ENCODE measurements around the gene PROX2. TPM values are rescaled to one million over a fixed set of nuclear protein-coding genes. Genes with fewer than 3 reads are reported as not detected.

PROX2 gene
- total RNA-seq, 1 donor from 2014 or later = not detected

DNA sequence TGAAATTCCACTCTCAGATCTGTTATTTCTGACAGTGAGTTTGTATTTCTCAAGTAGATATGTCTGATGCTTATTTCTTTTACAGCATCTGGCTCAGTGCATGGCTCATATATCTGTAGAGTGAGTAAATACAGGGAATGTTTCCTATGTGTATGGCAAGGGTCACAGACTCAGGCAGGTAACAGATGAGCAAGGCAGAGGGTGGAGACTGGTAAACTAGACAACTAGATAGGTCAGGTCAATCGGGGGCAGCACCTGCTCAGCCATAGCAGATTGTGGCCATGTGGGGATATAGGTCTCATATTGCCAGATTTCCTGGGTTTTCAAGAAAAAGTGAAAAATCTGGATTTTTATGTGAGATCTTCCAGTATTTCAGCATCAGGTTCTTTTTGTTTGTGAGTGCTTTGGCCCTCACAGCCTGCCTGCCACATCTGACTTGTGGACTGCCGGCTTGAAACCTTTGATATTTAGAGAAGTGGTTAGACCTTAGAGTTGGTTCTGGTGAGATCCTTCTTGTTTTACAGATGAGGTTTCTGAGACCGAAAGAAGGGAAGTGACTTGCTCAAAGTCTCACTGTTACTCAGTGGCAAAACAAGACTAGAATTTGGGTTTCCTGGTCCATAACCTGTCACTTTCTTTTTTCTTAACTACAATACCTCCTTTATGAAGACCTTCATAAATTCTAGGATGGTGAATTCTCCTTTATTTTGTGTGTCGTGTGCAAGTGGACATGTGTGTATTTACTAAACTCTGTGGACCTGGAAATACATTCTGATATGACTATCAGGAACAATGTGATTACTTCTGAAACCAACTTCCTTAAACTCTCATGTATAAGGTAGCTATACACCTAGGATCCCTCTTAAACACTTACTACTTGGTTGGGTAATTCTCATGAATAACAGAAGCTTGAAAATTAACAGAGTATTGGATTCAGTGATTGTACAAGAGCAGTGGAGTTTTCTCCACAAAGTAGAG, 34.4 kb downstream of the PROX2 start:
- H3K27ac Mint-ChIP-seq (ENCODE audit: unreplicated experiment) = no peak overlapping the region
- H3K9me3 Mint-ChIP-seq = no peaks in the 10 kb centered on the region
- TF ChIP-seq, protein P1, sequence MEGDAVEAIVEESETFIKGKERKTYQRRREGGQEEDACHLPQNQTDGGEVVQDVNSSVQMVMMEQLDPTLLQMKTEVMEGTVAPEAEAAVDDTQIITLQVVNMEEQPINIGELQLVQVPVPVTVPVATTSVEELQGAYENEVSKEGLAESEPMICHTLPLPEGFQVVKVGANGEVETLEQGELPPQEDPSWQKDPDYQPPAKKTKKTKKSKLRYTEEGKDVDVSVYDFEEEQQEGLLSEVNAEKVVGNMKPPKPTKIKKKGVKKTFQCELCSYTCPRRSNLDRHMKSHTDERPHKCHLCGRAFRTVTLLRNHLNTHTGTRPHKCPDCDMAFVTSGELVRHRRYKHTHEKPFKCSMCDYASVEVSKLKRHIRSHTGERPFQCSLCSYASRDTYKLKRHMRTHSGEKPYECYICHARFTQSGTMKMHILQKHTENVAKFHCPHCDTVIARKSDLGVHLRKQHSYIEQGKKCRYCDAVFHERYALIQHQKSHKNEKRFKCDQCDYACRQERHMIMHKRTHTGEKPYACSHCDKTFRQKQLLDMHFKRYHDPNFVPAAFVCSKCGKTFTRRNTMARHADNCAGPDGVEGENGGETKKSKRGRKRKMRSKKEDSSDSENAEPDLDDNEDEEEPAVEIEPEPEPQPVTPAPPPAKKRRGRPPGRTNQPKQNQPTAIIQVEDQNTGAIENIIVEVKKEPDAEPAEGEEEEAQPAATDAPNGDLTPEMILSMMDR (conservative IDR thresholded peaks at IDR 0.05) = no peak
- H3K4me3 Mint-ChIP-seq = no peak overlapping the region
- no peak for DNase-seq (ENCODE audit: low read depth, low spot score)
- H3K27me3 Mint-ChIP-seq (ENCODE audit: low read depth) = no peaks in the 10 kb centered on the region
- H3K36me3 Mint-ChIP-seq (ENCODE audit: low read depth) = no peaks in the 10 kb centered on the region
- no peaks in the 10 kb centered on the region for H3K4me1 Mint-ChIP-seq

DNA sequence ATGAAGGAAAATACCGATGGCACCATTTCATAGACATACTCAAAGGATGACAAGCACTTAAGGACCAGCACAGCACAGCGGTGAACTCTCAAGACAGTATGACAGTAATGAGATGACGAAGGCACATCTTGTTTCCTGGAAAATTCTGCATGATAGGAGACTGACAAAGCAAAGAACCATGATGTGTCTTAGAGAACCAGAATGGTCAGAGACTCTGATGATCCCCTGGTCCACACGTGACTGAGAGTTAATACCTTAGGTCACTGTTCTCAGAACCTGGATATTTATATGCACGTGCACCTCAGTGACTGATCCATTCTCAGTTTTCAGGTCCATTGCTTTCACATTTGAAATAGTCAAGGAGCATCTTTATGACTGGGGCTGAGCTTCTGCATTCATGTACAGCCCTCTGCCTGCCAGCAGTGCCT, 35.3 kb downstream of the PROX2 start:
- Mint-ChIP-seq H3K36me3 (ENCODE audit: low read depth) (no peaks in the 10 kb centered on the region), H3K27ac (ENCODE audit: unreplicated experiment) (no peak overlapping the region), H3K27me3 (ENCODE audit: low read depth) (no peaks in the 10 kb centered on the region), H3K4me3 (no peak overlapping the region), H3K9me3 (no peaks in the 10 kb centered on the region), H3K4me1 (no peaks in the 10 kb centered on the region)
- no peak for DNase-seq (ENCODE audit: low read depth, low spot score)
- TF ChIP-seq, protein P1 (conservative IDR thresholded peaks at IDR 0.05) = no peak

DNA sequence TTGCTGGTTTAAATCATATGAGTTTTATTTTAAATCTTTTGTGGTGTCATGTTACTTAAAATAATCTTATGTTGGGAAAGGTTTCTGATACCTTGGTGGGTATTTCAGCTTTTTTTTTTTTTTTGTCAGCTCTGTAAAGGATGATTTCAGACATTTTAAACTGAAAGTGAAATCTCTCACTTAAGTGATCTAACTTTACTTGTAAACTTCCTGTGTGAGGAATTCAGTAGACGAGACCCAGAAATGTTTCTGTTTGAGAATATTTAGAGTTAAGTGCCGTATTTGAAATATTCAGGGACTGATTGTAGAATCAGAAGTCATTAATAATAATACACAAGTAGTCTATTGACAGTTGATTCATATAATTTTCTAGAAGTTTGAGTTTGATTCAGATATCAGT, 37.8 kb downstream of the PROX2 start:
- DNase-seq (ENCODE audit: low read depth, low spot score) = no peak
- Mint-ChIP-seq H3K9me3 (no peaks in the 10 kb centered on the region), H3K4me3 (no peak overlapping the region), H3K36me3 (ENCODE audit: low read depth) (no peaks in the 10 kb centered on the region), H3K4me1 (no peaks in the 10 kb centered on the region), H3K27ac (ENCODE audit: unreplicated experiment) (no peak overlapping the region), H3K27me3 (ENCODE audit: low read depth) (no peaks in the 10 kb centered on the region)
- TF ChIP-seq, protein P1 (conservative IDR thresholded peaks at IDR 0.05) = no peak

DNA sequence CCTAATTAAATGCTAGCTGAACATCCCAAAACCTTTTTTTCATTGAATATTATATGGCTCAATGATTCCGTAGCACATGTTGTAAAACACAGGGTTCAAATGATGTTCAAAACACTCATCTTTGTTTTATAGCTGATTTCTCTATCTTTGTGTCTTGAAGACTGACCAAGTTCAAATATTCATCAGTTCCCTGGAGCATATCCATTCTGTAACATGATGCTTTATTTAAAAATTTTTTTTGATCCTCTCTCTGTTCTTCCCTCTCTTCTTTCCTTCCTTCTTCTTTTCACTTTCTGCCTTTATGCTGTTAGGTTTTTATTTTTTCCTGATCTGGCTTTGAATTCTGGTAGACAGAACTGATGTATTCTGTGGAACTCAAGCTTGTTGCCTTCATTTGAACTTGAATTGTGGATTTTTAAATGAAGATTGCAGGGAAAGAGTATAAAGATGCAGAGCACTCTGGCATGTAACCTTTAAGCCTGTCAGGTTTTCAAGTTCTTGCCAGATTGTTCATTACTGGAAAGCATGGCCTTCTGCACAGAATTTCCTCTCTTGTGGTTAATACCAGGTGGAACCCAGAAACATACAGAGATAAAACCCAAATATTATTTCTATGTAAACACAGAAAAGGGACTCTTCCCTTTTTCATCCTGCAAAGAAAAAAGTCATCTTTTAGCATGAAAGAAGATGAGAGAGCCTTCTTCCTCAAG, 39.5 kb downstream of the PROX2 start:
- H3K4me3 Mint-ChIP-seq = no peak overlapping the region
- DNase-seq (ENCODE audit: low read depth, low spot score) = no peak
- TF ChIP-seq, protein P1 (conservative IDR thresholded peaks at IDR 0.05) = no peak
- no peaks in the 10 kb centered on the region for H3K27me3 Mint-ChIP-seq (ENCODE audit: low read depth)
- H3K9me3 Mint-ChIP-seq = no peaks in the 10 kb centered on the region
- no peak overlapping the region for H3K27ac Mint-ChIP-seq (ENCODE audit: unreplicated experiment)
- H3K4me1 Mint-ChIP-seq = no peaks in the 10 kb centered on the region
- H3K36me3 Mint-ChIP-seq (ENCODE audit: low read depth) = no peaks in the 10 kb centered on the region

DNA sequence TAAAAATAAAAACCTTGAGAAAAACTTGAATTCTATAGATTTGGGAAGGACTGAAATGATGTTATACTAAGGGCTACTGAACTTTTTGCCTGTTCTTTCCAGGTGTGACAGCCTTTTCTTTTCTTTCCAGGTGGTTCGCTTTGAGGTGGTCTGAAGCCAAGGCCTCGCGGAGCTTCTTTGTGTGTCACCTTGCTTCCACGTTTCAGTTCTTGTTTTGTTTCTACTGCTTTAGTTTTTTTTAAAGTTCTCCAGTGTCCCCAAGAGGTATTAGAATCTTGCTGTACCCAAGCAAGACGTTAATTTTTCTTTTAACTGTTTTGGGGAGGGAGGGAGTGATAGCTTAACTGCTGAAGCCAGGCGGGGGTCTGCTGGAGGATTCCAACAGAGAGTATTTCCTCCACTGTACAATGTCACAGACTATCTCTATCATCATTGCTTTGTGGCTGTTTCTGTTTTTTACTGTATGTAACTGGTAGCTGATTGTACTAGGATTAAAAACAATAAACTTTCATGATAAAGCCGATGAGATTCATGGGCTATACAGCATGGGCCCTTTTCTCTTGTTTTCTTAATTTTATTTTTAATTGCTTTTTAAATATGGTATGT, 40.2 kb downstream of the PROX2 start:
- H3K27ac Mint-ChIP-seq (ENCODE audit: unreplicated experiment) = no peak overlapping the region
- no peak for DNase-seq (ENCODE audit: low read depth, low spot score)
- no peaks in the 10 kb centered on the region for H3K36me3 Mint-ChIP-seq (ENCODE audit: low read depth)
- no peaks in the 10 kb centered on the region for H3K9me3 Mint-ChIP-seq
- H3K27me3 Mint-ChIP-seq (ENCODE audit: low read depth) = no peaks in the 10 kb centered on the region
- no peaks in the 10 kb centered on the region for H3K4me1 Mint-ChIP-seq
- H3K4me3 Mint-ChIP-seq = no peak overlapping the region
- TF ChIP-seq, protein P1 (conservative IDR thresholded peaks at IDR 0.05) = no peak

Data from neural crest cell (in vitro differentiated cells).